Measurements from ENCODE around the gene PHEX.

PHEX gene

GRCh38 chrX:22041907-22042530 is 9.9 kb downstream of the PHEX start:
- TF ChIP-seq CTCF (IDR thresholded peaks at IDR 0.05; ENCODE audit: extremely low read depth, insufficient read depth, missing control alignments) = no peak
- no peak for DNase-seq (ENCODE audit: low spot score)
- in situ Hi-C loops (cut with MboI; ENCODE audit: low pct_unique_long_range_greater_than_20kb, low sequenced_read_pairs, unreplicated experiment) = no loop called here

DNA sequence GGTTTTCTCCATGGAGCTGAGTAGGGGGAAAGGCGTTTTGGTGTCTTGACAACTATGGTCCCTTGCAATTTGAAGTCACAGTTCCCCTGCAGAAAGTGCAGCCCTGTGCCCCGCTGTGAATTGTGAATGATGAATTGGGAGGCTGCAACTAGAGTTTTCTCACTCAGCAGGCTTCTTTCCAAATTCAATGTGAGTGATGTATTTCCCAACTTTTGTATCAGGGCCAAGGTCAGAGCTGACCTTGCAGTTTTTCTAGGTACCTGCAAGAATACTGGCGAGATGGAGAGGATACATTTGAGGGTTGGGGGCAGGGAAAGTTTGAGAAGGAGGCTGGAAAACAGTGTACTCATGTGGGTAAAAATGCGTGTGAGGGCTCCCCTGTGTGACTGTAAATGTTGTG is 11.7 kb downstream of the PHEX start:
- TF ChIP-seq CTCF (IDR thresholded peaks at IDR 0.05; ENCODE audit: extremely low read depth, insufficient read depth, missing control alignments) = no peak

DNA sequence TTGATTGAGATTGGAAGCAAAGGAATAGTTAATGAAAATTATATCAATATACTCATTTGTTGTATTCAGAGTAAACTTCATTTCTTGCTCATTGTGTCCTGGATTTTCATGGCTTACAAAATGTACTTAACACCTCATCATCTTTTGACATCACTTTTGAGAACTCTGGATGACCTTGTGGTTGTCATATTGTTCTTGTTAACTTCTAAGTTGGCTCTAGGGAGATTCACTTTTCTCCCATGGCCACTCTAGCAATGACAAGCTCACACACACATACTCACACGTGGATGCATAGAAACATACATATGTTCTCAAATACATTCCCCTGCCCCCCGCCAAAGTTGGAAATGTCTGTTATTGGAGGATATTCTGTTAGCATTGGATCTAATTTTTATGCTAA is 15.3 kb downstream of the PHEX start:
- in situ Hi-C loops (cut with MboI; ENCODE audit: low pct_unique_long_range_greater_than_20kb, low sequenced_read_pairs, unreplicated experiment) = no loop called here
- no peak for TF ChIP-seq CTCF (IDR thresholded peaks at IDR 0.05; ENCODE audit: extremely low read depth, insufficient read depth, missing control alignments)
- no peak for DNase-seq (ENCODE audit: low spot score)

More for the DNA sequence above, 11.7 kb downstream of the PHEX start:
- no peak for DNase-seq (ENCODE audit: low spot score)
- in situ Hi-C loops (cut with MboI; ENCODE audit: low pct_unique_long_range_greater_than_20kb, low sequenced_read_pairs, unreplicated experiment) = no loop called here

- TF ChIP-seq CTCF (IDR thresholded peaks at IDR 0.05; ENCODE audit: extremely low read depth, insufficient read depth, missing control alignments) = no peak
- DNase-seq (ENCODE audit: low spot score) = no peak
- in situ Hi-C loops (cut with MboI; ENCODE audit: low pct_unique_long_range_greater_than_20kb, low sequenced_read_pairs, unreplicated experiment) = no loop called here
These were observed 21.4 kb downstream of the PHEX start for GRCh38 chrX:22053481-22053880.

- no peak for TF ChIP-seq CTCF (IDR thresholded peaks at IDR 0.05; ENCODE audit: extremely low read depth, insufficient read depth, missing control alignments)
- DNase-seq (ENCODE audit: low spot score) = no peak
- in situ Hi-C loops (cut with MboI; ENCODE audit: low pct_unique_long_range_greater_than_20kb, low sequenced_read_pairs, unreplicated experiment) = no loop called here
These were observed 24.1 kb downstream of the PHEX start for GRCh38 chrX:22056235-22056634.

- DNase-seq (ENCODE audit: low spot score) = no peak
- in situ Hi-C loops (cut with MboI; ENCODE audit: low pct_unique_long_range_greater_than_20kb, low sequenced_read_pairs, unreplicated experiment) = no loop called here
- no peak for TF ChIP-seq CTCF (IDR thresholded peaks at IDR 0.05; ENCODE audit: extremely low read depth, insufficient read depth, missing control alignments)
These were observed 25.5 kb downstream of the PHEX start for GRCh38 chrX:22057667-22058066.
